Adrenal gland (tissue), 5 donors: ENCODE results near the gene RPP14.

ENCODE experiments used
- CTCF ChIP-seq, 6 experiments: fragments of 450-650 bp in 4 of 6; fragments of 200-600 bp in 2 of 6; sonication (generic) in 1 of 6; IDR thresholded peaks; 1 replicate in 5 of 6; 2 replicates in 1 of 6; pipeline versions ENCODE4 v1.5.1 to v1.8.0; 2016 to 2021; ENCODE audit warnings: antibody characterized with exemption in 6 of 6, mild to moderate bottlenecking in 2 of 6, moderate library complexity in 1 of 6
- POLR2A ChIP-seq, 2 donors: fragments of 450-650 bp; IDR thresholded peaks; one replicate each; pipeline ENCODE4 v1.6.1; 2017; ENCODE audit warnings: antibody characterized with exemption in 2 of 2, mild to moderate bottlenecking in 2 of 2, moderate library complexity in 1 of 2
- donor health status: DM: no; HTN: no; CAD: no.

DNA sequence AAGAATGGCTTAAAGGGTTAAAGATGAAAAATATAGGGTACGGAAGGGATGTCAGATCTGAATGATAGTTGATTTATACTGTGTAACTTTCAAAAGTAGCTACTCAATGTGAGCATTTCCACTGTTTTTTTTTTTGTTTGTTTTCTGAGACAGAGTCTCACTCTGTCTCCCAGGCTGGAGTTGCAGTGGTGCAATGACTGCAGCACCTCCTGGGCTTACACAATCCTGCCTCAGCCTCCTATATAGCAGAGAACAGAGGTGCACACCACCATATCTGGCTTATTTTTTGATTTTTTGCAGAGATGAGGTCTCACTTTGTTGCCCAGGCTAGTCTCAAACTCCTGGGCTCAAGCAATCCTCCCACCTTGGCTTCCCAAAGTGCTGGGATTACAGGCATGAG, 16.7 kb downstream of the RPP14 start:
- TF ChIP-seq CTCF (IDR thresholded peaks at IDR 0.05) (no peak), POLR2A (IDR thresholded peaks at IDR 0.05) (no peak)
